ENCODE data around the gene LCORL. TPM values are rescaled to one million over a fixed set of nuclear protein-coding genes. Genes with fewer than 3 reads are reported as not detected.
A peak's percentile ranks its signal among the peaks of the same experiment; 100 is the strongest.

The LCORL gene
- total and polyA plus RNA-seq, 12 donors, result 2.6 to 28.8 (median 16.2) TPM

DNA sequence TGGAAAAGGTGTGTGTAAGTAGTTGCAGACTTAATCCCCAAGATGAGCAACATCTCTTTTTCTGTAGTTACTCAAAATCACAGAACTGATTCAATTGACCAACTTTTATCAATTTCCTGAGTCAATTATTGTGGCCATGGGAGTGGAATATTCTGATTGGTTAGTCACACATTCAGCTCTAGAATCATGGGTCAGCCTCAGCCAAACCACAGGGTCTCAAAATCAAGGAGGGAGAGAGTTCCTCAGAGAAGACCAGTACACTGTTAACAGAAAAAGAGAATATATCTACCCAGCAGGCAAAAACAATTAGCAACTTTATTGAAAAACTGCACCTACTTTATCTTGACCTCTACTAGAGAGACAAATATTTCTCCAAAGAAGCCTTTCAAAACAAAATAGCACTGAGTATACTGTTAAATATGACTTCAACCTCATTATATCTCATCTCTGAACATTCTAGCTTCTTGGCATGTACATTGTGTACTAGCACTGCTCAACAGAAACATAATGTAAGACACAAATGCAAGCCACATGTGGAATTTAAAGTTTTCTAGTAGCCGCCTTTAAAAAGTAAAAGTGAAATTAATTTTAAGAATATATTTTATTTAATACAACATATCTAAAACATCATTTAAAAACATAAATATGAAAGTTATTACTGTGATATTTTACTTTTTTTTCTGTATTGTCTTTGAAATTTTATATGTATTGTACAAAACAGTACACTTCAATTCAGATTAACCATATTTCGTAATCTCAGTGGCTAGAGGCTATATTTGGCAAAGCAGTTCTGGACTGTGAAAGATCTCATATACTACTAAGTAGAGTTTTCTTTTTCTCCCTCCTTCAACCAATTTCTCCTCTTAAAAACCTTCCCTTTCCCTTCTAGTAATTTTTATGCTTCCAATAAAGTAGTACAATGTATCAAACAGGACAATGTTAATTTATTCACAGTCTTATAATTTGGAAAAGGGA lies 11.8 kb upstream of the LCORL start:
- no peak for DNase-seq
- Histone ChIP-seq H3K4me1 (replicated peaks in 1 of 2) (no peaks in the 10 kb centered on the region), H3K9me3 (replicated peaks in 1 of 3) (no peaks in the 10 kb centered on the region), H3K27me3 (no peaks in the 10 kb centered on the region), H3K4me3 (no peak overlapping the region), H3K27ac (no peak overlapping the region), H3K36me3 (replicated peaks in 1 of 2) (no peaks in the 10 kb centered on the region)
- intact Hi-C loops (cut with DNase I), result no loop called here
- TF ChIP-seq, protein P1, sequence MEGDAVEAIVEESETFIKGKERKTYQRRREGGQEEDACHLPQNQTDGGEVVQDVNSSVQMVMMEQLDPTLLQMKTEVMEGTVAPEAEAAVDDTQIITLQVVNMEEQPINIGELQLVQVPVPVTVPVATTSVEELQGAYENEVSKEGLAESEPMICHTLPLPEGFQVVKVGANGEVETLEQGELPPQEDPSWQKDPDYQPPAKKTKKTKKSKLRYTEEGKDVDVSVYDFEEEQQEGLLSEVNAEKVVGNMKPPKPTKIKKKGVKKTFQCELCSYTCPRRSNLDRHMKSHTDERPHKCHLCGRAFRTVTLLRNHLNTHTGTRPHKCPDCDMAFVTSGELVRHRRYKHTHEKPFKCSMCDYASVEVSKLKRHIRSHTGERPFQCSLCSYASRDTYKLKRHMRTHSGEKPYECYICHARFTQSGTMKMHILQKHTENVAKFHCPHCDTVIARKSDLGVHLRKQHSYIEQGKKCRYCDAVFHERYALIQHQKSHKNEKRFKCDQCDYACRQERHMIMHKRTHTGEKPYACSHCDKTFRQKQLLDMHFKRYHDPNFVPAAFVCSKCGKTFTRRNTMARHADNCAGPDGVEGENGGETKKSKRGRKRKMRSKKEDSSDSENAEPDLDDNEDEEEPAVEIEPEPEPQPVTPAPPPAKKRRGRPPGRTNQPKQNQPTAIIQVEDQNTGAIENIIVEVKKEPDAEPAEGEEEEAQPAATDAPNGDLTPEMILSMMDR (IDR thresholded peaks at IDR 0.05), result no peak
- TF ChIP-seq POLR2A (IDR thresholded peaks at IDR 0.05), result no peak
- WGBS, 4 donors, result 79 to 88% (median 84%) methylated on average over 2 of the region's 2 CpGs

DNA sequence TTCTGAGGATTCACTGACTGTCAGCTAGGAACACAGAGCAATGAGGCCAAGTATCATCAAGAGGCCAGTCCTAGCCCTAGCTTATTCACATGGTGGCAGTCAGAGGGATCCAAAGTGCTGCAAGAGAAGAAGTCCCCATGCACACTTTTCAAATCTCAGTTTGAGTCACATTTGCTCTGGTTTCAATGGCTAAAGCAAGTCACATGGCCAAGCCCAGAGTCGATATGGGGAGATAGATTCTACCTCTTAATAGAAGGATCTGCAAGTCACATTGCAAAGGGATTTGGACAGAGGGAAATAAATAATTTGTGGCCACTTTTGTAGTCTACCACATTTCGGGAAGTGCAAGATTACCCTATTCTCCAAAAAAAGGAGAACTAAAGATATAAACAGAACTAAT lies 3.7 kb upstream of the LCORL start:
- intact Hi-C loops (cut with DNase I), result loop anchor here in 1 of 2 donors (10.0 kb wide), 1 partner anchor 210 kb away; the partner anchor contains the start of genes DCAF16 and NCAPG
- no peak for DNase-seq
- H3K4me3 ChIP-seq, result no peak overlapping the region
- no peaks in the 10 kb centered on the region for H3K36me3 ChIP-seq (replicated peaks in 1 of 2)
- no peaks in the 10 kb centered on the region for H3K9me3 ChIP-seq (replicated peaks in 1 of 3)
- no peaks in the 10 kb centered on the region for H3K27me3 ChIP-seq
- TF ChIP-seq, protein P1 (IDR thresholded peaks at IDR 0.05), result no peak
- TF ChIP-seq POLR2A (IDR thresholded peaks at IDR 0.05), result no peak
- H3K27ac ChIP-seq, result no peak overlapping the region
- peaks cover 0 to 1% of the 10 kb centered on the region in 2 donors for H3K4me1 ChIP-seq (replicated peaks in 1 of 2)
- 73 to 80% (median 78%) methylated on average over 2 of the region's 2 CpGs for WGBS, 4 donors

DNA sequence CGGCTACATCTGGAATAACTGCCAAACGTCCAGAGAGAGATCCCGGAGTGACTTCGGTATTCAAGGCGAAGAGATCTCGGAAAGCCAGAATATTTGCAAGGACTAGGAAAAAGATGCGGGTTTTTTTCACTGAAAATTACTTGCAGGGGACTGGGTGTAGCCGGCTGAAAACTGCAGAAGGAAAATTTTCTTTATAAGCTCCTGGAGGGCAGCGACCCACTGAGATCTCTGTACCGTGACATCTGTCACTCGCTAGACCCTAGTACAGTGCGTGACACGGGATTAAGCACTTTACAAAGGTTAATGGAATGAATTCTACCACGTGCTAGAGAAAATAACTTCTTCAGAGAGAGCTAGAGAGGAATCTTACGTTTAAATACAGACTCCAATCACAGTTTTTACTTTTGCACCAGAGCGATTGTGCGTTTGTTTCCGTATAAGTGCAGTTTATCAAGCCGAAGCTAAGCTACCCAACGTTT lies 1.1 kb upstream of the LCORL start:
- intact Hi-C loops (cut with DNase I), result loop anchor here in 1 of 2 donors (10.0 kb wide), 1 partner anchor 208 kb away; the partner anchor contains the start of genes DCAF16 and NCAPG
- H3K27ac ChIP-seq, result peak overlapping the region in 4 of 5 donors; percentile 85 to 97 (median 90)
- WGBS, 4 donors, result 0 to 2% (median 1%) methylated on average over 19 to 20 of the region's 20 CpGs
- no peaks in the 10 kb centered on the region for H3K36me3 ChIP-seq (replicated peaks in 1 of 2)
- H3K27me3 ChIP-seq, result no peaks in the 10 kb centered on the region
- peaks cover 4 to 17% of the 10 kb centered on the region in 2 donors for H3K4me1 ChIP-seq (replicated peaks in 1 of 2)
- DNase-seq, result no peak
- TF ChIP-seq POLR2A (IDR thresholded peaks at IDR 0.05), result no peak
- TF ChIP-seq, protein P1 (IDR thresholded peaks at IDR 0.05), result no peak
- peak overlapping the region; percentile 68 to 99 (median 87) for H3K4me3 ChIP-seq
- H3K9me3 ChIP-seq (replicated peaks in 1 of 3), result no peaks in the 10 kb centered on the region

DNA sequence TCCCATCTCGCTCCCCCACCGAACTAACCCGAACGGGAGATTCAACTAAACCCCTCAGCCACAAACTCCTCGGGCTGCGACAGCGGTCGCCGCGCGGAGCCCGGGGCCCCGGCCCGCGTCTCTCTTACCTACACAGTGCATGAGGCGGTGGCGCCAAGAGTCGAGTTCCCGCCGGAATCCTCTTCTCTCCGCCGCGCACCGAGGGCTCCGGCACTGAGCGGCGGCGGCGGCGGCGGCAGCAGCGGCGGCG lies 160 bp downstream of the LCORL start:
- Histone ChIP-seq H3K4me1 (replicated peaks in 1 of 2) (peaks cover 4 to 22% of the 10 kb centered on the region in 2 donors), H3K27ac (peak overlapping the region; percentile 83 to 97 (median 86)), H3K4me3 (peak overlapping the region; percentile 33 to 99 (median 87)), H3K9me3 (replicated peaks in 1 of 3) (no peaks in the 10 kb centered on the region), H3K36me3 (replicated peaks in 1 of 2) (no peaks in the 10 kb centered on the region), H3K27me3 (no peaks in the 10 kb centered on the region)
- WGBS, 4 donors, result 0 to 1% (median 0%) methylated on average over 4 to 34 of the region's 34 CpGs
- TF ChIP-seq POLR2A (IDR thresholded peaks at IDR 0.05), result peak in 1 of 2 donors; percentile 87
- TF ChIP-seq, protein P1 (IDR thresholded peaks at IDR 0.05), result no peak
- intact Hi-C loops (cut with DNase I), result loop anchor here in 1 of 2 donors (10.0 kb wide), 1 partner anchor 207 kb away; the partner anchor contains the start of genes DCAF16 and NCAPG
- no peak for DNase-seq
